Parathyroid adenoma (tissue), 2 donors: ENCODE results near the gene CUX1.

Experiments
- H2AFZ ChIP-seq: fragments of 300-600 bp; sonication (generic); one replicate; pipeline ENCODE4 v1.7.0; 2017; ENCODE audit warnings: antibody characterized with exemption, mild to moderate bottlenecking
- H3K27ac ChIP-seq: fragments of 300-600 bp; sonication (generic); one replicate; pipeline ENCODE4 v1.7.0; 2017
- H3K27me3 ChIP-seq: fragments of 300-600 bp; sonication (generic); one replicate; pipeline ENCODE4 v1.7.0; 2017; ENCODE audit warnings: low read length; ENCODE audit not compliant: control insufficient read depth, insufficient read depth
- H3K36me3 ChIP-seq: fragments of 300-600 bp; sonication (generic); one replicate; pipeline ENCODE4 v1.7.0; 2017; ENCODE audit warnings: low read length; ENCODE audit not compliant: control insufficient read depth, insufficient read depth
- H3K4me1 ChIP-seq: fragments of 300-600 bp; sonication (generic); one replicate; pipeline ENCODE4 v1.7.0; 2017; ENCODE audit warnings: control low read depth
- H3K4me2 ChIP-seq: fragments of 300-600 bp; sonication (generic); one replicate; pipeline ENCODE4 v1.7.0; 2017; ENCODE audit warnings: low read length
- H3K4me3 ChIP-seq: fragments of 300-600 bp; sonication (generic); one replicate; pipeline ENCODE4 v1.7.0; 2017; ENCODE audit warnings: low read depth, low read length
- H3K79me2 ChIP-seq: fragments of 300-600 bp; sonication (generic); one replicate; pipeline ENCODE4 v1.7.0; 2017; ENCODE audit warnings: control low read depth
- H3K9ac ChIP-seq: fragments of 300-600 bp; sonication (generic); one replicate; pipeline ENCODE4 v1.7.0; 2017; ENCODE audit warnings: mild to moderate bottlenecking
- H3K9me3 ChIP-seq: fragments of 300-600 bp; sonication (generic); one replicate; pipeline ENCODE4 v1.7.0; 2017; ENCODE audit warnings: low read length; ENCODE audit not compliant: control insufficient read depth
- TF ChIP-seq, protein P1 (sequence below): fragments of 300-600 bp; sonication (generic); IDR thresholded peaks from one replicate; pipeline ENCODE4 v1.7.0; 2017; ENCODE audit warnings: antibody characterized with exemption, mild to moderate bottlenecking
- donor health status: primary hyperparathyroidism.

The CUX1 gene

DNA sequence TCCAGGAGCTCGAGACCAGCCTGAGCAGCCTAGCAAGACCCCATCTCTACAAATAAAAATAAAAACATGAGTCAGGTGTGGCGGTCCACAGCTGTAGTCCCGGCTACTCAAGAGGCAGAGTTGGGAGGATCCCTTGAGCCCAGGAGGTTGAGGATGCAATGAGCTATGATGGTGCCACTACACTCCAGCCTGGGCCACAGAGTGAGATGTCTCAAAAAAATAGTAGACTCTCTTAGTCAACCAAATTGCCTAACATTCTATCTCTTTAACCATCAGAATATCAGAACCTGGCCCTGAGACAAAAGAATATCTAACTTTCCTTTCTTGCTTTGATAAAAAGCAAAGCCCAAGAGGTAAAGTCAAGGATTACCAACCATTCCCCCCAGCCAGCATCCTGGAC, 35.0 kb upstream of the CUX1 start:
- H3K9me3 ChIP-seq, result no peaks in the 10 kb centered on the region
- no peak overlapping the region for H2AFZ ChIP-seq
- no peaks in the 10 kb centered on the region for H3K27me3 ChIP-seq
- no peaks in the 10 kb centered on the region for H3K4me1 ChIP-seq
- H3K36me3 ChIP-seq, result no peaks in the 10 kb centered on the region
- no peak overlapping the region for H3K9ac ChIP-seq
- TF ChIP-seq, protein P1, sequence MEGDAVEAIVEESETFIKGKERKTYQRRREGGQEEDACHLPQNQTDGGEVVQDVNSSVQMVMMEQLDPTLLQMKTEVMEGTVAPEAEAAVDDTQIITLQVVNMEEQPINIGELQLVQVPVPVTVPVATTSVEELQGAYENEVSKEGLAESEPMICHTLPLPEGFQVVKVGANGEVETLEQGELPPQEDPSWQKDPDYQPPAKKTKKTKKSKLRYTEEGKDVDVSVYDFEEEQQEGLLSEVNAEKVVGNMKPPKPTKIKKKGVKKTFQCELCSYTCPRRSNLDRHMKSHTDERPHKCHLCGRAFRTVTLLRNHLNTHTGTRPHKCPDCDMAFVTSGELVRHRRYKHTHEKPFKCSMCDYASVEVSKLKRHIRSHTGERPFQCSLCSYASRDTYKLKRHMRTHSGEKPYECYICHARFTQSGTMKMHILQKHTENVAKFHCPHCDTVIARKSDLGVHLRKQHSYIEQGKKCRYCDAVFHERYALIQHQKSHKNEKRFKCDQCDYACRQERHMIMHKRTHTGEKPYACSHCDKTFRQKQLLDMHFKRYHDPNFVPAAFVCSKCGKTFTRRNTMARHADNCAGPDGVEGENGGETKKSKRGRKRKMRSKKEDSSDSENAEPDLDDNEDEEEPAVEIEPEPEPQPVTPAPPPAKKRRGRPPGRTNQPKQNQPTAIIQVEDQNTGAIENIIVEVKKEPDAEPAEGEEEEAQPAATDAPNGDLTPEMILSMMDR, result no peak
- no peak overlapping the region for H3K4me2 ChIP-seq
- H3K27ac ChIP-seq, result no peak overlapping the region
- H3K4me3 ChIP-seq, result no peak overlapping the region
- no peaks in the 10 kb centered on the region for H3K79me2 ChIP-seq

DNA sequence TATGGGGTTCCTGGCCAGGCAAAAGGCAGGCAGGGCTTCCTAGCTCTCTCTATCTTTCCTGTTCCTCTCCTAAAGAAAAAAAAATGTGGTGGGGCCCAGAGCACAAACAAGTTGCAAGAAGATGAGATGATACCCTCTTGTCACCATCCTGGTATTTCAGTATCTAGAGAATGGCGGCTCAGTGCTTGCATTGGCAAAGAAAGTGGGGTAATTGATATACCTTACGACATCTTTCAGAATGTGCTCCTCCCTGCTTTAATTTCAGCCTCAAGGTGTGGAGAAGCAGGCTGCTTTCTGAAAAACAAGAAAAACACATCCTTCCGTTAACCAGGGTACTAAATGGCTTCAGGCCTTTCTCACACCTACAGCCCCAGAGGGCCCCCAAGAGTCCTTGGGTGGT, 34.5 kb upstream of the CUX1 start:
- Histone ChIP-seq H3K4me2 (no peak overlapping the region), H3K27ac (no peak overlapping the region), H3K27me3 (no peaks in the 10 kb centered on the region), H3K79me2 (no peaks in the 10 kb centered on the region), H3K36me3 (no peaks in the 10 kb centered on the region), H2AFZ (no peak overlapping the region), H3K4me3 (no peak overlapping the region), H3K9me3 (no peaks in the 10 kb centered on the region), H3K4me1 (no peaks in the 10 kb centered on the region), H3K9ac (no peak overlapping the region)
- TF ChIP-seq, protein P1, result no peak

DNA sequence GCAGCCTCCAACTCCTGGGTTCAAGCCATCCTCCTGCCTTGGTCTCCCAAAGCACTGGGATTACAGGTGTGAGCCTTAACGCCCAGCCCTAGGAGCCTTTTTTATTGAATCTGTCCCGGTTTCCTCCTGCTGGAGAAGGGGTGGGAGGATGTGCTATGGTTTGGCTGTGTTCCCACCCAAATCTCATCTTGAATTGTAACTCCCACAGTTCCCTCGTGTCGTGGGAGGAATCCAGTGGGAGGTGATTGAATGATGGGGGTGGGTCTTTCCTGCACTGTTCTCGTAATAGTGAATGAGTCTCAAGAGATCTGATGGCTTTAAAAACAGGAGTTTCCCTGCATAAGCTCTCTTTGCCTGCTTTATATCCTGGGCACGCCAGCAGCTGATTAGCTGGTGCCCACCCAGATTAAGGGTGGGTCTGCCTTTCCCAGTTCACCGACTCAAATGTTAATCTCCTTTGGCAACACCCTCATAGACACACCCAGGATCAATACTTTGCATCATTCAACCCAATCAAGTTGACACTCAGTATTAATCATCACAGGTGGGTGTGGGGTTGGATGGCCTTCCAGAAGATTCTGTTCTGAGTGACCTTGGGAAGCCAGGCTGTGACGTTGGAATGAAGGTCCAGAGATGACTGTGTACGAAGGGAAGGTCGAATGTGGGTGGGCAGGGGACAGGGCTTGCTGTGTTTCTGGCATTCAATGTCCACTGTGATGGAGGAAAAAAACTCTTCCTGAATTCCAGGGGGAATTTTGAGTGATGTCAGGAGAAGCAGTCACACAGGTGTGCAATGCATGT, 33.8 kb upstream of the CUX1 start:
- H3K4me1 ChIP-seq, result no peaks in the 10 kb centered on the region
- H3K4me2 ChIP-seq, result no peak overlapping the region
- H3K27me3 ChIP-seq, result no peaks in the 10 kb centered on the region
- no peak overlapping the region for H3K4me3 ChIP-seq
- no peaks in the 10 kb centered on the region for H3K79me2 ChIP-seq
- H3K9me3 ChIP-seq, result no peaks in the 10 kb centered on the region
- no peaks in the 10 kb centered on the region for H3K36me3 ChIP-seq
- H3K9ac ChIP-seq, result no peak overlapping the region
- TF ChIP-seq, protein P1, result no peak
- H3K27ac ChIP-seq, result no peak overlapping the region
- no peak overlapping the region for H2AFZ ChIP-seq

DNA sequence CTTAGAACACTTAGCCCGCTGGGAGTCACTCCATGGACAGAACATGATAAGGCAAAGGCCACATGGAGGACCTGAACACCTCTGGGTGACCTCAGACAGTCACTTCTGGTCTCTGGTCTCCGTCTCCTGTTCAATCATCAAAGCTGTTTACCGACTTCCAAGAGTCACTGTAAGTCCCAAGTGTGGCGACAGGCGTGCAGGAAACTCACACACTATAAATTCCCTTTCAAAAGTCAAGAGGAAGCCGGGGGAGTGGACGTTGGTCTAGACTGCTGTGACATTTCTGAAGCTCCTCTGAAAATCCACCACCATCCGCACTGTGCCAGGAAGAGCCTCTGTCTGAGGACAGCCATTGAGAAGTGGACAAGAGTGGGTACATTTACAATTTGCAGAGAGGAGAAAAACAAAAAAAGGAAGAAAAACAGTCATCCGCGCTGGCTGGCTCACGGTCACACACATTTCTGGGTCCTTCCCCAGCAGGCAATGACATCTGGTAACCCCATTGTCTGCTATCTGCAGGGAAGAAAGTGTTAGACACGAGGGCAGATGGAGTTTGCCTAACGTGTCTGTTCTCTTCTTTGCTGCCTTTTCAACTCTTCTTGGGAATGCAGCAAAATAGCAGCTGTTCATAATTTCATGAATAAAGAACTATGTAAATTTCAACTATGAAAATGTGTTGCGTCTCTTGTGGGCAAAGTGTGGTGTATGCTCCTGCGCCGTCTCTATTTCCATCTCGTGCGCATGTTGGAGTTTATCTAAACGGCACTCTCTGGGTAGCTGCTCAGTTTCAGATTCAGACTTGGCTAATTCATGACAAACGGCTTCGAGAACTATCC, 32.9 kb upstream of the CUX1 start:
- H3K36me3 ChIP-seq, result no peaks in the 10 kb centered on the region

More for the DNA sequence above, 32.9 kb upstream of the CUX1 start:
- Histone ChIP-seq H3K9me3 (no peaks in the 10 kb centered on the region), H3K27ac (no peak overlapping the region), H3K9ac (no peak overlapping the region), H2AFZ (no peak overlapping the region), H3K79me2 (no peaks in the 10 kb centered on the region), H3K4me1 (no peaks in the 10 kb centered on the region), H3K27me3 (no peaks in the 10 kb centered on the region), H3K4me2 (no peak overlapping the region), H3K4me3 (no peak overlapping the region)
- TF ChIP-seq, protein P1, result no peak
